ENCODE results near the gene WDR5B.

DNA sequence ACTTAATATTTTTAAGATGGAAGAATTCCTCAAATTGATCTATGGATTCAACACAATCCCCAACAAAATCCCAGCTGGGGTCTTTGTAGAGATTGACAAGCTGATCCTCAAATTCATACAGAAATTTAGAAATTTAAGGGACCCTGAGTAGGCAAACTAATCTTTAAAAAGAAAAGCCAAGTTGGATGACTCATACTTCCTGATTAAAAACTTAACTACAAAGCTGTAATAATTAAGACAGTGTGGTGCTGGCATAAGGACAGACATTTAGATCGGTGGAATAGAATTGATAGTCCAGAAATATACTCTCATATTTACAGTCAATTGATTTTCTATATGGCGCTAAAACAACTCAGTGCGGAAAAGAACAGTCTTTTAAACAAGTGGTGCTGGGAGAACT lies 20.3 kb downstream of the WDR5B start:
- TF ChIP-seq, protein P1, sequence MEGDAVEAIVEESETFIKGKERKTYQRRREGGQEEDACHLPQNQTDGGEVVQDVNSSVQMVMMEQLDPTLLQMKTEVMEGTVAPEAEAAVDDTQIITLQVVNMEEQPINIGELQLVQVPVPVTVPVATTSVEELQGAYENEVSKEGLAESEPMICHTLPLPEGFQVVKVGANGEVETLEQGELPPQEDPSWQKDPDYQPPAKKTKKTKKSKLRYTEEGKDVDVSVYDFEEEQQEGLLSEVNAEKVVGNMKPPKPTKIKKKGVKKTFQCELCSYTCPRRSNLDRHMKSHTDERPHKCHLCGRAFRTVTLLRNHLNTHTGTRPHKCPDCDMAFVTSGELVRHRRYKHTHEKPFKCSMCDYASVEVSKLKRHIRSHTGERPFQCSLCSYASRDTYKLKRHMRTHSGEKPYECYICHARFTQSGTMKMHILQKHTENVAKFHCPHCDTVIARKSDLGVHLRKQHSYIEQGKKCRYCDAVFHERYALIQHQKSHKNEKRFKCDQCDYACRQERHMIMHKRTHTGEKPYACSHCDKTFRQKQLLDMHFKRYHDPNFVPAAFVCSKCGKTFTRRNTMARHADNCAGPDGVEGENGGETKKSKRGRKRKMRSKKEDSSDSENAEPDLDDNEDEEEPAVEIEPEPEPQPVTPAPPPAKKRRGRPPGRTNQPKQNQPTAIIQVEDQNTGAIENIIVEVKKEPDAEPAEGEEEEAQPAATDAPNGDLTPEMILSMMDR (IDR thresholded peaks at IDR 0.05; ENCODE audit: borderline replicate concordance, extremely low read depth, low read length, poor library complexity, severe bottlenecking): no peak
- TF ChIP-seq EZH2 (IDR thresholded peaks at IDR 0.05; ENCODE audit: borderline replicate concordance, low read depth, low read length, severe bottlenecking): no peak

Measured in DND-41 (cell line).